AG09319 (cell line): ENCODE results near the gene DENND5A.
"Not testable (repeated sequence)": the region's sequence is repeated elsewhere in the genome, so short reads cannot be mapped to it uniquely, and the experiment has no call there.

Experiments
- DNase-seq: peaks from one replicate; pipeline ENCODE4 v3.0.0-alpha.2; 2010; ENCODE audit warnings: low read depth; ENCODE audit errors: extremely low read depth
- CTCF ChIP-seq: IDR thresholded peaks from 2 replicates; pipeline ENCODE4 v1.5.1; 2011; ENCODE audit warnings: low read depth, mild to moderate bottlenecking, inconsistent platforms, low read length, moderate library complexity

The DENND5A gene

GRCh38 chr11:9170450-9170849 lies 94.7 kb downstream of the DENND5A start:
- DNase-seq: peak; percentile 12
- no peak for TF ChIP-seq CTCF

GRCh38 chr11:9169595-9170295 lies 95.4 kb downstream of the DENND5A start:
- no peak for DNase-seq
- TF ChIP-seq CTCF: no peak

- not testable (repeated sequence) for DNase-seq
These were observed 103.2 kb downstream of the DENND5A start for GRCh38 chr11:9161991-9162390.

- no peak for DNase-seq
- TF ChIP-seq CTCF: no peak
These were observed 105.0 kb downstream of the DENND5A start for GRCh38 chr11:9160166-9160565.

GRCh38 chr11:9158898-9159391 lies 106.2 kb downstream of the DENND5A start:
- no peak for DNase-seq
- TF ChIP-seq CTCF: no peak

GRCh38 chr11:9155930-9156329 lies 109.2 kb downstream of the DENND5A start:
- DNase-seq: no peak
- no peak for TF ChIP-seq CTCF

GRCh38 chr11:9153651-9154050 lies 111.5 kb downstream of the DENND5A start:
- TF ChIP-seq CTCF: no peak
- DNase-seq: no peak

GRCh38 chr11:9151631-9152030 lies 113.5 kb downstream of the DENND5A start:
- no peak for TF ChIP-seq CTCF
- no peak for DNase-seq
